ENCODE results near the gene NDC1.

The NDC1 gene

GRCh38 chr1:53728196-53728595, 109.9 kb downstream of the NDC1 start:
- Histone ChIP-seq H3K27me3 (ENCODE audit: insufficient read depth, low read length, poor library complexity) (peaks cover 5% of the 10 kb centered on the region), H4K20me1 (ENCODE audit: insufficient read depth, low read length) (no peaks in the 10 kb centered on the region), H3K4me3 (ENCODE audit: low read depth in 1 of 2, low read length in 2 of 2) (no peak overlapping the region), H3K9me3 (ENCODE audit: insufficient read depth, low read length, severe bottlenecking) (no peaks in the 10 kb centered on the region), H3K36me3 (ENCODE audit: insufficient read depth, low read length) (no peaks in the 10 kb centered on the region), H2AFZ (ENCODE audit: low read depth, low read length) (no peak overlapping the region), H3K4me2 (ENCODE audit: insufficient read depth, low read length) (no peak overlapping the region), H3K27ac (ENCODE audit: low read length) (no peak overlapping the region), H3K4me1 (ENCODE audit: insufficient read depth, low read length) (no peaks in the 10 kb centered on the region), H3K79me2 (ENCODE audit: insufficient read depth, low read length) (no peaks in the 10 kb centered on the region), H3K9ac (ENCODE audit: low read depth, low read length) (no peak overlapping the region)
- ATAC-seq (ENCODE audit: insufficient read depth, low read depth), result no peak
- TF ChIP-seq, protein P1, sequence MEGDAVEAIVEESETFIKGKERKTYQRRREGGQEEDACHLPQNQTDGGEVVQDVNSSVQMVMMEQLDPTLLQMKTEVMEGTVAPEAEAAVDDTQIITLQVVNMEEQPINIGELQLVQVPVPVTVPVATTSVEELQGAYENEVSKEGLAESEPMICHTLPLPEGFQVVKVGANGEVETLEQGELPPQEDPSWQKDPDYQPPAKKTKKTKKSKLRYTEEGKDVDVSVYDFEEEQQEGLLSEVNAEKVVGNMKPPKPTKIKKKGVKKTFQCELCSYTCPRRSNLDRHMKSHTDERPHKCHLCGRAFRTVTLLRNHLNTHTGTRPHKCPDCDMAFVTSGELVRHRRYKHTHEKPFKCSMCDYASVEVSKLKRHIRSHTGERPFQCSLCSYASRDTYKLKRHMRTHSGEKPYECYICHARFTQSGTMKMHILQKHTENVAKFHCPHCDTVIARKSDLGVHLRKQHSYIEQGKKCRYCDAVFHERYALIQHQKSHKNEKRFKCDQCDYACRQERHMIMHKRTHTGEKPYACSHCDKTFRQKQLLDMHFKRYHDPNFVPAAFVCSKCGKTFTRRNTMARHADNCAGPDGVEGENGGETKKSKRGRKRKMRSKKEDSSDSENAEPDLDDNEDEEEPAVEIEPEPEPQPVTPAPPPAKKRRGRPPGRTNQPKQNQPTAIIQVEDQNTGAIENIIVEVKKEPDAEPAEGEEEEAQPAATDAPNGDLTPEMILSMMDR (IDR thresholded peaks at IDR 0.05; ENCODE audit: borderline replicate concordance, extremely low read depth, low read length, poor library complexity, severe bottlenecking), result no peak
- TF ChIP-seq EZH2 (IDR thresholded peaks at IDR 0.05; ENCODE audit: borderline replicate concordance, low read depth, low read length, severe bottlenecking), result no peak
- DNase-seq, result no peak

DNA sequence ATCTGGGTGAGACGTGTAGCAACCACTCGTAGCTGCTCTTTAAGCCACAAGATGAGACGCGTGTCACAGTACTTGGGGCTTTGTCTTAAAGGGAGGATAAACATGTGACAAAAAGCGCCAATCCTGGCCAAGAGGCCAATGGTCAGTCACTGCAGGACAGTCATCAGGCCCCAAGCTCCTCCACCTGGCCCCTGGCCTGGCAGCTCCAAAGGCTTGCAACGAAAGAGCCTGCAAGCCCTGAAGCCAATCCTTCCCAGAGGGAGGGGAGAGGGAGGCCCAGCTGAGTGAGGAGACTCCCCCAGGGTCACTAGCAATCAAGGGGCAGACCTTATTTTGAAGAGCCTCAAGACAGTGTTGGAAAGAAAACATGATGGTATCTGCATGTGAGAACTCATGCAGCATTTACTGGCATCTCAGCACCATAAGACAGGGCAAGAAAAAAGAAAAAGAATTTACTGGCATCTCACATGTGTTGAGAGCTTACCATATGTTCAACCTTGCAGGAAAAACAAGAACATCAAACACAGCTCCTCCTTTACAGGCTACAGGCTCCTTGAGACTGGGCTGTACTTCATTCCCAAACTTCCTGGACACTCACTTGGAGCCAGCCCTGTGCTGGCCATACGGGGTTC, 110.5 kb downstream of the NDC1 start:
- Histone ChIP-seq H2AFZ (ENCODE audit: low read depth, low read length) (no peak overlapping the region), H3K27me3 (ENCODE audit: insufficient read depth, low read length, poor library complexity) (peaks cover 5% of the 10 kb centered on the region)
- no peak for DNase-seq

DNA sequence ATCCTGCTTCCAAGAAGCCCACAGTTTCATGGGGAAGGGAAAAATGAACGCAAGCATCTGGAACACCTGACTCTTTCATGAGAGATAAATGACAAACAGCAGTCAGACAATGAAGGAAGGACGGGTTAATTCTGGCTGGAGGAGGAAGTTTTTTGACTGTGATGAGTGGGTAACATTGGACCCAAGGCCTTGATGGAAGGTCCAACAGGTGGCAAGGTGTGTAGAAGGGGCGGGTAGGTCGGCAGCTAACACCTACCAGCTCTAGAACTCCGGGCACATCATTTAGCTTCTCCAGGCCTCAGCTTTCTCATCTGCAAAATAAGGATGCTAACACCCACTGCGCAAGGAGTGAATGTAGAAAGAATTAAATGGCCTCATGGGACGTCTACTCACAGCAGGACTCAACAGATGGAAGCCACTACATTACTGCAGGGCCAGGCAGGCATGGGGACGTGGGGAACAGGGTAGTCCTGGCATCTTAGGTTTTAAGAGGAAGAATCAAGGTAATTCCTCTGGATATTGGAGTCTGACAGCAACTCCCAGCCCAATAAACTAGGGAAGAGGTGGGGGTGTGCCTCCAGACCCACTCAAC, 112.0 kb downstream of the NDC1 start:
- Histone ChIP-seq H3K4me1 (ENCODE audit: insufficient read depth, low read length) (no peaks in the 10 kb centered on the region), H3K36me3 (ENCODE audit: insufficient read depth, low read length) (no peaks in the 10 kb centered on the region), H4K20me1 (ENCODE audit: insufficient read depth, low read length) (no peaks in the 10 kb centered on the region), H3K4me2 (ENCODE audit: insufficient read depth, low read length) (no peak overlapping the region), H3K27ac (ENCODE audit: low read length) (no peak overlapping the region), H3K27me3 (ENCODE audit: insufficient read depth, low read length, poor library complexity) (no peaks in the 10 kb centered on the region), H2AFZ (ENCODE audit: low read depth, low read length) (no peak overlapping the region), H3K9ac (ENCODE audit: low read depth, low read length) (no peak overlapping the region), H3K79me2 (ENCODE audit: insufficient read depth, low read length) (no peaks in the 10 kb centered on the region), H3K9me3 (ENCODE audit: insufficient read depth, low read length, severe bottlenecking) (no peaks in the 10 kb centered on the region), H3K4me3 (ENCODE audit: low read depth in 1 of 2, low read length in 2 of 2) (no peak overlapping the region)
- no peak for DNase-seq
- no peak for TF ChIP-seq EZH2 (IDR thresholded peaks at IDR 0.05; ENCODE audit: borderline replicate concordance, low read depth, low read length, severe bottlenecking)
- TF ChIP-seq, protein P1 (IDR thresholded peaks at IDR 0.05; ENCODE audit: borderline replicate concordance, extremely low read depth, low read length, poor library complexity, severe bottlenecking), result no peak
- no peak for ATAC-seq (ENCODE audit: insufficient read depth, low read depth)

More for the DNA sequence above, 110.5 kb downstream of the NDC1 start:
- no peak overlapping the region for H3K4me3 ChIP-seq (ENCODE audit: low read depth in 1 of 2, low read length in 2 of 2)
- no peak overlapping the region for H3K27ac ChIP-seq (ENCODE audit: low read length)
- H3K4me2 ChIP-seq (ENCODE audit: insufficient read depth, low read length), result no peak overlapping the region
- no peaks in the 10 kb centered on the region for H4K20me1 ChIP-seq (ENCODE audit: insufficient read depth, low read length)
- H3K9me3 ChIP-seq (ENCODE audit: insufficient read depth, low read length, severe bottlenecking), result no peaks in the 10 kb centered on the region
- no peaks in the 10 kb centered on the region for H3K79me2 ChIP-seq (ENCODE audit: insufficient read depth, low read length)
- no peak for ATAC-seq (ENCODE audit: insufficient read depth, low read depth)
- TF ChIP-seq EZH2 (IDR thresholded peaks at IDR 0.05; ENCODE audit: borderline replicate concordance, low read depth, low read length, severe bottlenecking), result no peak
- TF ChIP-seq, protein P1 (IDR thresholded peaks at IDR 0.05; ENCODE audit: borderline replicate concordance, extremely low read depth, low read length, poor library complexity, severe bottlenecking), result no peak
- H3K36me3 ChIP-seq (ENCODE audit: insufficient read depth, low read length), result no peaks in the 10 kb centered on the region
- no peaks in the 10 kb centered on the region for H3K4me1 ChIP-seq (ENCODE audit: insufficient read depth, low read length)
- no peak overlapping the region for H3K9ac ChIP-seq (ENCODE audit: low read depth, low read length)

Data from DND-41 (cell line).